Measurements from ENCODE around the gene SLFN5.
A peak's percentile ranks its signal among the peaks of the same experiment; 100 is the strongest.
"Not testable (repeated sequence)": the region's sequence is repeated elsewhere in the genome, so short reads cannot be mapped to it uniquely, and the experiment has no call there.

SLFN5 gene

DNA sequence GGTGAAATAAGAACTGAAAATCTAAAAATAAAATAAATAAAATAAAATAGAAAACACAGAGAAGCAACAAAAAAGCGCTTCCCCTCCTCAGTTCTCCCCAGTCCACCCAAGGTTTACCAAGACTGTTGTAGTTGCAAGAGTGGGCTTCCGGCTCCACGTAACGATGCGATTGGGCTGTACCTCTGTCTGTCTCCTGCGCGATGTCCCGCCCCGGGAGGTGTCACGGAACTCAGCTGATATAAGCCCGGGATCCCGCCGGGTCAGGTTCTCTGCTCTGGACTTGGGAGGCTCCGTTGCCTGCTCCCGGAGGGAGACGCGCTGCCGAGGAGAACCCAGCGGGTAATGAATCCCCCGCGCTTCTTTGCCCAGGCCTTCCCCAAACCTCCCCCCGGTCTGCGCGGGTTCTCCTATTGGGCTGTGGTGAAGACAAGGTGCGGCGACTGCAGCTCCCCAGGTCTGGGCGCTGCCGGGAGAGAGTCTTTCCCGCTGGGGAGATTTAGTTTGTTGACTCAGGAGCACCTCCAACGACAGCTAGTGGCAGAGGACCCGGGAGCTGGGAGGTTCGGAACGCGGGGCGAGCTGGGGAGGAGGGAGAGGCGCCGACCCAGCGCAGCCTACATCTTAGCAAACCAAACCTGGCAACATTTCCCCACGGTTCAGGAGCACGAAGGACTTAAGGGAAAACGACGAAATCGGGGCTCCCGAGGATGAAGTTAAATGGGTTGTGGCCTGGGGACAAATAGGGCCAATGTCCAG, at the start of gene SLFN5:
TSS of gene SLFN5 (plus strand) at position 268 of the 756 bp plus-strand sequence. CDS start 15,619 bp downstream, outside the sequence.
- TF ChIP-seq, protein P1, sequence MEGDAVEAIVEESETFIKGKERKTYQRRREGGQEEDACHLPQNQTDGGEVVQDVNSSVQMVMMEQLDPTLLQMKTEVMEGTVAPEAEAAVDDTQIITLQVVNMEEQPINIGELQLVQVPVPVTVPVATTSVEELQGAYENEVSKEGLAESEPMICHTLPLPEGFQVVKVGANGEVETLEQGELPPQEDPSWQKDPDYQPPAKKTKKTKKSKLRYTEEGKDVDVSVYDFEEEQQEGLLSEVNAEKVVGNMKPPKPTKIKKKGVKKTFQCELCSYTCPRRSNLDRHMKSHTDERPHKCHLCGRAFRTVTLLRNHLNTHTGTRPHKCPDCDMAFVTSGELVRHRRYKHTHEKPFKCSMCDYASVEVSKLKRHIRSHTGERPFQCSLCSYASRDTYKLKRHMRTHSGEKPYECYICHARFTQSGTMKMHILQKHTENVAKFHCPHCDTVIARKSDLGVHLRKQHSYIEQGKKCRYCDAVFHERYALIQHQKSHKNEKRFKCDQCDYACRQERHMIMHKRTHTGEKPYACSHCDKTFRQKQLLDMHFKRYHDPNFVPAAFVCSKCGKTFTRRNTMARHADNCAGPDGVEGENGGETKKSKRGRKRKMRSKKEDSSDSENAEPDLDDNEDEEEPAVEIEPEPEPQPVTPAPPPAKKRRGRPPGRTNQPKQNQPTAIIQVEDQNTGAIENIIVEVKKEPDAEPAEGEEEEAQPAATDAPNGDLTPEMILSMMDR (IDR thresholded peaks at IDR 0.05; ENCODE audit: borderline replicate concordance, insufficient read depth, low read depth, low read length), result no peak
- H3K4me3 ChIP-seq (ENCODE audit: low read depth, low read length), result peak within 1 kb of the TSS; percentile 84

DNA sequence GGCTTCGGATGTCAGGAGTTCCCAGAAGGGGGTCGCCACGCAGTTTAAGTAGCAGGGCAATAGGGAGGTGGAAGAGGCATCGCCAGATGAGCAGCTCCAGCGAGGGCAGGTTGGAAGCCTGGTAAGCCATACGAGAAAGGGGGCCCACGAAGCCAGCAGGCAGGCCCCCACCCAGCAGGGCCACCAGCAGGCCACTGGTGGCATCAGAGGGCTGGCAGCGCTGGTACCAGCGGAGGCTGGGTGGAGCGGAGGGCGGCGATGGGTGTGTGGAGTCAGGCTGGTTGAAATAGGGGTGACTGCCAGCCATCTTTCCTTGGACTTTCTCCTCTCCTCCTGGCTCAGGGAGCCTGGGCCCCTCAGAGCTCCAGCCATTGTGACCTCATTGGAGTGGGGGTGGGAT, 48.9 kb upstream of the SLFN5 start, which contains the start of gene SLC35G3:
TSS of gene SLC35G3 (minus strand) at position 393 of the 400 bp plus-strand sequence. CDS start at position 307, 86 bp downstream.
- not testable (repeated sequence) for H3K4me3 ChIP-seq (ENCODE audit: low read depth, low read length)

DNA sequence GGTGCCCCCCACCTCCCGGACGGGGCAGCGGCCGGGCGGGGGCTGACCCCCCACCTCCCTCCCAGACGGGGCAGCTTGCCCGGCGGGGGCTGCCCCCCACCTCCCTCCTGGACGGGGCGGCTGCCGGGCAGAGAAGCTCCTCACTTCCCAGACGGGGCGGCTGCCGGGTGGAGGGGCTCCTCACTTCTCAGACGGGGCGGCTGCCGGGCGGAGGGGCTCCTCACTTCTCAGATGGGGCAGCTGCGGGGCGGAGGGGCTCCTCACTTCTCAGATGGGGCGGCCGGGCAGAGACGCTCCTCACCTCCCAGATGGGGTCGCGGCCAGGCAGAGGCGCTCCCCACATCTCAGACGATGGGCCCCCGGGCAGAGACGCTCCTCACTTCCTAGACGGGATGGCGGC, 47.8 kb upstream of the SLFN5 start:
- H3K4me3 ChIP-seq (ENCODE audit: low read depth, low read length), result not testable (repeated sequence)

DNA sequence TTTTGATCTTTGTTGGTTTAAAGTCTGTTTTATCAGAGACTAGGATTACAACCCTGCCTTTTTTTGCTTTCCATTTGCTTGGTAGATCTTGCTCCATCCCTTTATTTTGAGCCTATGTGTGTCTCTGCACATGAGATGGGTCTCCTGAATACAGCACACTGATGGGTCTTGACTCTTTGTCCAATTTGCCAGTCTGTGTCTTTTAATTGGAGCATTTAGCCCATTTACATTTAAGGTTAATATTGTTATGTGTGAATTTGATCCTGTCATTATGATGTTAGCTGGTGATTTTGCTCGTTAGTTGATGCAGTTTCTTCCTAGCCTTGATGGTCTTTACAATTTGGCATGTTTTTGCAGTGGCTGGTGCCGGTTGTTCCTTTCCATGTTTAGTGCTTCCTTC, 40.3 kb upstream of the SLFN5 start:
- not testable (repeated sequence) for H3K4me3 ChIP-seq (ENCODE audit: low read depth, low read length)

DNA sequence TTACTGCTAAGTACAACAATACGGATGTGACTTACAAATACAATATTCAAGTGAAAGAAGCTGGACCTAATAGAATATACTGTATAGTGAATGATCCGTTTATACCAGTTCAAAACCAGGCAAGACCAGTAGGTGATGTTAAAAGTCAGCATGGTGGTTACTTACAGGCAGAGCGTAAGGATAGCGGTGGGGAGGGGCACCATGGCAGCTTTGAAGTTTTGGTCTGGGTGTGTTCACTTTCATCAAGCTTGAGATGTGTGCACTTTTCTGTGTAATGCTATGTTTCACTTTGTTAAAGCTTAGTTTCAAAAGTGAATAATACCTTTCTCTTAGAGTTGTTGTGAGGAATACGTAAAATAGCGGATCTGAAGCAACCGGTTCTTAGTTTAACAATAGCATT, 32.1 kb upstream of the SLFN5 start:
- no peak overlapping the region for H3K4me3 ChIP-seq (ENCODE audit: low read depth, low read length)
- TF ChIP-seq, protein P1 (IDR thresholded peaks at IDR 0.05; ENCODE audit: borderline replicate concordance, insufficient read depth, low read depth, low read length), result no peak

DNA sequence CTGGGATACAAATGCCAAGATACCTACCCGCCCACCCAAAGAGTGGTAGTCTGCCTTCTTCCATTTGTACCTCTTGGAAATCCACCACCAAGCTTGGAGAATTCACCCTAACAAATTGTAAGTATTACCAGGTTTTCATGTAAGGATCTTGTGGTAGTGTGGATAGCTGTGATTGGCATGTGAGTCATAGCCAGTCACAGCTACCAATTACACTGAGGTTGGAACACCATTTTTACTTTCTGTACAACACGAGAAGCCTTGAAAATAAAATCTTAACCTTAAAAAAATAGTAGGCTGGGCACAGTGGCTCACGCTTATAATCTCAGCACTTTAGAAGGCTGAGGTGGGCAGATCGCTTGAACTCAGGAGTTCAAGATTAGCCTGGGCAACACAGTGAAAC, 30.2 kb upstream of the SLFN5 start:
- no peak overlapping the region for H3K4me3 ChIP-seq (ENCODE audit: low read depth, low read length)
- TF ChIP-seq, protein P1 (IDR thresholded peaks at IDR 0.05; ENCODE audit: borderline replicate concordance, insufficient read depth, low read depth, low read length), result no peak

DNA sequence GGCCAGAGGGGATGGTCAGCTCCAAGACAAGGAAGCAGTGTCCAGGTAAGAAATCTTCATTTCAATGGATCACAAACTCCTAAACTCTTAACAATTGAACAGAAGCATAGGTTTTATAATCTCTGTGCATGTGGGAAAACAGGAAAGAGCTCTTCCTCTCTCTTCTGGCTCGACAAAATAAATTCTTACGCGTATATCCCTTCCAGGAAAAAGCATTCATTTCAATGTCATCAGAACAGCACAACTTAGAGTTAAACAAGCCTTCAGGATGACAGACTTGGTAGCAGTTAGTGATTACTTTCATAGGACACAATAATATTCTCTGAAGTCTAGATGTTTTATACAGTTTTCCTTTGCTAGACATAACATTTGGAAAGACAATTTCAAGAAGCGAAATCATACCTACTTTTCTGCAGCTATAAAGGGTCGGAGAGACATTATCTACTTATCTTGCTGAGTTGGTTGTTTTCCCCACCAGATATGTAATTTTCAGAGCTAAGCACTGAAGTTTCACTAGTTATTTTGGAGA, 29.4 kb upstream of the SLFN5 start:
- TF ChIP-seq, protein P1 (IDR thresholded peaks at IDR 0.05; ENCODE audit: borderline replicate concordance, insufficient read depth, low read depth, low read length), result no peak
- no peak overlapping the region for H3K4me3 ChIP-seq (ENCODE audit: low read depth, low read length)

DNA sequence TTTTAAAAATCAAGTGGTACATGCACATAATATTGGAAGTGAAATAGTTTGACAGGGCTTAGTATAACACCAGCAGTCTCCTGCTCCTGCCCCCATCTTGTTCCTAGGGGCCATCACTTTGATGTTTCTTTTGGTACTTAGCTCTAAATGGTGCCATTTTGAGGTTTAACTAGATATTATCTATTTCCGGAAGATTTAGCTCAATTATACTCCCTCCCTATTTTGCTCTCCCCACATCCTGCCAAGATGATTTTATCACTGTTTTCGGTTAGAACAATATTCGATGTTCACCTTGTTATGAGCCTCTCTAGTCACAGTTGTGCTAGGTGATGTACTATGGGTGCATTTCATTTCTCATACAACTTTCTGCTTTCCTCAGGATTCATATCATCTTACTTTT, 28.7 kb upstream of the SLFN5 start:
- TF ChIP-seq, protein P1 (IDR thresholded peaks at IDR 0.05; ENCODE audit: borderline replicate concordance, insufficient read depth, low read depth, low read length), result no peak
- H3K4me3 ChIP-seq (ENCODE audit: low read depth, low read length), result no peak overlapping the region
